Subcutaneous adipose tissue (tissue), 4 donors: ENCODE data around the gene GRIK1. TPM values are rescaled to one million over a fixed set of nuclear protein-coding genes. Genes with fewer than 3 reads are reported as not detected.

Experiments
- CTCF ChIP-seq: fragments of 450-650 bp; IDR thresholded peaks from one replicate; pipeline ENCODE4 v1.5.1; 2016; ENCODE audit warnings: low read depth, mild to moderate bottlenecking, control low read depth, antibody characterized with exemption, moderate library complexity
- total RNA-seq, 4 donors: library from RNA; depleted of rRNA; stranded (reverse); fragments of >200 nt; gene quantifications; one replicate each; pipeline ENCODE4 v1.1.0, GENCODE V29; 2016

Gene GRIK1
- total RNA-seq, 4 donors from 2014 or later = 0.17 TPM; not detected in 3

- no peak for TF ChIP-seq CTCF
Measured at GRCh38 chr21:29658177-29658933, 281.4 kb downstream of the GRIK1 start.

GRCh38 chr21:29657240-29657989 lies 282.4 kb downstream of the GRIK1 start:
- TF ChIP-seq CTCF = no peak

DNA sequence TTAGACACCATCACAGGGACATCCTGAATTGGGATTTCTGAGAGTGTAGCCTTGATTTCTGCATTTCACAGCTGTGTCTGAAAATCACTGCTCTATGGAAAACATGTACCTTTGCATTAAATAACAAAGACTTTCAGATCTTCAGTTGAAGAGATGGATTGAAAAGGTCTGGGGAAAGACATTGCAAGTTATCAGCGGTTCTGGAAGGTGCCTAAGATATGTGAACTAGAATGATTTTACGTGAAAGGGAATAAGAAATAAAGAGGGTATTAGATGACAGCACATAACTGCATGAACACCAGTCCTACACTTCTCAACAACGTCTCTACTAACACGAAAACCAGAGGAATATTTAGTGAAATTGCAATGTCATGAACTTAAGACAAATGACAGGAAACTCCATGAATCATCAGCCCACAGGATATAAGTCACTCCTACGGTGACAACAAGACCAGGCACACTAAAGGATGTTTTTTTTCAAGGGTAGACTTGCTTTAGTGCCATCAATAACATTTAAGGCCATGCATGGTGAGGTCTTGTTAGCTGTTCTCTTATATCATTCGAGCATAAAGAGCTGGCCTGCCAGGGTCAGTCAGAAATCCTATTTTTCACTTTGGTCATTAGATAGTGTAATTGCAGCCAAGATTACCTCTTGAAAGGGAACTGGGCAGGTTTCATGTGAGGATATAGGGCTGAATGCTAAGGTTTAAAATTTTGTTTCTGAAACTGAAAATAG lies 283.1 kb downstream of the GRIK1 start:
- TF ChIP-seq CTCF = no peak

- no peak for TF ChIP-seq CTCF
Measured at GRCh38 chr21:29655577-29655976, 284.2 kb downstream of the GRIK1 start.

- no peak for TF ChIP-seq CTCF
Measured at GRCh38 chr21:29654855-29655254, 284.9 kb downstream of the GRIK1 start.

DNA sequence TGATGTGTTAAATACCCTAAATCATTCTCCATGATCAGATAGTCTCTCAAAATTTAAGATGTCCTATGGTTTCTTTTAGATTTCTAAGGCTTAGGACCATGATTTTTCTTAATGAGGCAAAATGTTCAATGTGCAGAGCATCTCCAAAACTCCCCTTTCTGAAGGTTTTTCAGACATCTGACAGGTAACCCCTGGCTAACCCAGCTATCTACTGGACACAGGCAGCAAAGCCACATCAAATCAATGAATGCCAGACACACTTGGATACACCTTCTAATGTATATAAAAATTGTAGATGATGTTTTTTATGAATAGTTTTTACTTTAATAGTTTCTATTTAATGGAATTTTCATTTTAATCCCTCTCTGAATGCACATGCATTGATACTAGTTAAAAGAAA lies 285.6 kb downstream of the GRIK1 start:
- no peak for TF ChIP-seq CTCF

- no peak for TF ChIP-seq CTCF
Measured at GRCh38 chr21:29650523-29651022, 289.2 kb downstream of the GRIK1 start.
